Endothelial cell of umbilical vein (primary cell): ENCODE data around the gene CYP2A6. TPM values are rescaled to one million over a fixed set of nuclear protein-coding genes. Genes with fewer than 3 reads are reported as not detected.
A peak's percentile ranks its signal among the peaks of the same experiment; 100 is the strongest.

Experiments
- BruUV-seq: library from RNA; stranded (reverse); fragments of 400-500 nt; replicated peaks from 2 replicates; lab custom pipeline; 2021; lab: Mats Ljungman, UMichigan
- CTCF ChIA-PET: fragments of 300-600, 350-600 bp; sonication (Branson Sonifier 250); formaldehyde crosslinking; loops from one replicate; lab custom pipeline; 2021; ENCODE audit warnings: antibody characterized with exemption, inconsistent platforms; lab: Charles Lee
- POLR2A ChIA-PET: fragments of 300-600, 350-600 bp; sonication (Branson Sonifier 250); formaldehyde crosslinking; loops from one replicate; lab custom pipeline; 2021; ENCODE audit warnings: antibody characterized with exemption, inconsistent platforms; lab: Charles Lee
- DNase-seq: peaks from one replicate; pipeline ENCODE4 v3.0.0-alpha.2; 2011; ENCODE audit warnings: low read depth, low spot score
- FAIRE-seq: peaks from 2 replicates; lab custom pipeline; 2011; peaks lifted over from hg19 to GRCh38; lab: Jason Lieb, UNC
- H2AFZ ChIP-seq: 2 replicates; pipeline ENCODE4 v1.6.0; 2012; ENCODE audit warnings: low read depth, low read length, control low read depth, inconsistent platforms
- H3K27ac ChIP-seq: 2 replicates; pipeline ENCODE4 v1.5.1; 2011; ENCODE audit warnings: low read depth, mild to moderate bottlenecking, control low read depth, low read length, moderate library complexity; ENCODE audit not compliant: insufficient read depth
- H3K27me3 ChIP-seq, 2 experiments: 2 replicates each; pipeline versions ENCODE4 v1.6.0 to v1.6.1; 2011; ENCODE audit warnings: low read length in 2 of 2, mixed read lengths in 1 of 2; ENCODE audit not compliant: control insufficient read depth in 2 of 2, insufficient read depth in 2 of 2
- H3K36me3 ChIP-seq, 2 experiments: 2 replicates in 1 of 2; 3 replicates in 1 of 2; pipeline ENCODE4 v1.5.1; 2011; ENCODE audit warnings: low read length in 2 of 2, mild to moderate bottlenecking in 1 of 2, moderate library complexity in 1 of 2; ENCODE audit not compliant: control insufficient read depth in 2 of 2, insufficient read depth in 2 of 2; ENCODE audit errors: extremely low read depth in 1 of 2
- H3K4me1 ChIP-seq: 3 replicates; pipeline ENCODE4 v1.5.1; 2011; ENCODE audit warnings: mild to moderate bottlenecking, low read length; ENCODE audit not compliant: control insufficient read depth, insufficient read depth; ENCODE audit errors: extremely low read depth
- H3K4me2 ChIP-seq: 2 replicates; pipeline ENCODE4 v1.6.1; 2011; ENCODE audit warnings: low read length, control low read depth, mixed read lengths; ENCODE audit not compliant: insufficient read depth
- H3K4me3 ChIP-seq, 3 experiments: fragments of 200-600 bp in 1 of 3; sonication (generic), shearing (Covaris generic) in 1 of 3; replicated peaks in 1 of 3; 2 replicates each; pipeline ENCODE4 v1.5.1; 2011 to 2016; ENCODE audit warnings: control low read depth in 3 of 3, low read length in 3 of 3, mild to moderate bottlenecking in 2 of 3, inconsistent platforms in 1 of 3, low read depth in 1 of 3, moderate library complexity in 1 of 3; ENCODE audit not compliant: insufficient read depth in 1 of 3
- H3K79me2 ChIP-seq: 2 replicates; pipeline ENCODE4 v1.6.0; 2012; ENCODE audit warnings: low read length, inconsistent platforms; ENCODE audit not compliant: control insufficient read depth, insufficient read depth
- H3K9ac ChIP-seq: replicated peaks from 2 replicates; pipeline ENCODE3; 2011; ENCODE audit warnings: low read length, control low read depth; ENCODE audit not compliant: insufficient read depth; ENCODE audit errors: extremely low read depth
- H3K9me1 ChIP-seq: replicated peaks from 3 replicates; pipeline ENCODE4 v1.6.0; 2011; ENCODE audit warnings: mild to moderate bottlenecking, low read length; ENCODE audit not compliant: control insufficient read depth, insufficient read depth; ENCODE audit errors: extremely low read depth
- H3K9me3 ChIP-seq: replicated peaks from 2 replicates; pipeline ENCODE4 v1.5.1; 2012; ENCODE audit warnings: low read length, inconsistent platforms; ENCODE audit not compliant: control insufficient read depth, insufficient read depth
- H4K20me1 ChIP-seq: replicated peaks from 2 replicates; pipeline ENCODE3; 2011; ENCODE audit warnings: mild to moderate bottlenecking, low read length; ENCODE audit not compliant: control insufficient read depth, insufficient read depth; ENCODE audit errors: extremely low read depth
- EZH2 ChIP-seq: IDR thresholded peaks from 2 replicates; pipeline ENCODE4 v1.6.1; 2012; ENCODE audit warnings: borderline replicate concordance, low read depth, mild to moderate bottlenecking, moderate library complexity, low read length, inconsistent platforms; ENCODE audit not compliant: severe bottlenecking
- FOS ChIP-seq: IDR thresholded peaks from 2 replicates; pipeline ENCODE4 v1.6.1; 2011; ENCODE audit warnings: mild to moderate bottlenecking, low read length, moderate library complexity, borderline replicate concordance; ENCODE audit not compliant: insufficient read depth
- GATA2 ChIP-seq: IDR thresholded peaks from 2 replicates; pipeline ENCODE4 v1.7.0; 2011; ENCODE audit warnings: low read depth, mild to moderate bottlenecking, moderate library complexity, mixed read lengths, low read length; ENCODE audit not compliant: insufficient read length, insufficient read depth
- JUN ChIP-seq: IDR thresholded peaks from 2 replicates; pipeline ENCODE4 v1.6.1; 2011; ENCODE audit warnings: borderline replicate concordance, low read depth; ENCODE audit not compliant: insufficient read length, insufficient read depth
- MYC ChIP-seq: IDR thresholded peaks from one replicate; pipeline ENCODE4 v1.6.1; 2011; ENCODE audit warnings: mild to moderate bottlenecking, low read depth, low read length
- POLR2A ChIP-seq: IDR thresholded peaks from 2 replicates; pipeline ENCODE4 v1.6.1; 2012; ENCODE audit warnings: low read depth, mild to moderate bottlenecking, control low read depth, low read length
- POLR2AphosphoS5 ChIP-seq: IDR thresholded peaks from 2 replicates; pipeline ENCODE4 v1.6.1; 2012; ENCODE audit warnings: low read depth, mild to moderate bottlenecking, control low read depth, low read length, moderate library complexity; ENCODE audit not compliant: insufficient read depth
- dilution Hi-C: fragments of 300-500 bp; cut with MboI; formaldehyde crosslinking; loops from one replicate; pipeline ENCODE4 v1.15.0; 2019; ENCODE audit warnings: low sequenced_read_pairs; ENCODE audit not compliant: extremely low pct_ligation_motif_present
- intact Hi-C: fragments of 100-400 bp; cut with micrococcal nuclease; formaldehyde crosslinking; loops from one replicate; pipeline ENCODE4 v1.10.0; 2022
- polyA plus RNA-seq, 4 experiments: library from polyadenylated mRNA; depleted of rRNA in 3 of 4; stranded (reverse) in 3 of 4; unstranded in 1 of 4; fragments of >200 nt; gene quantifications; 2 replicates each; pipeline versions ENCODE4 v1.2.1 to v1.2.3, GENCODE V29; 2011 to 2012; ENCODE audit warnings: missing spikeins in 1 of 4
- total RNA-seq: library from RNA; stranded (reverse); gene quantifications from 2 replicates; pipeline ENCODE4 v1.2.3, GENCODE V29; 2021
- TF ChIP-seq, protein P1 (sequence below), 2 donors: IDR thresholded peaks; 1 replicate in 1 of 2; 2 replicates in 1 of 2; pipeline ENCODE4 v1.5.1; 2011; ENCODE audit warnings: low read length in 2 of 2, mild to moderate bottlenecking in 2 of 2, moderate library complexity in 2 of 2, control low read depth in 1 of 2, inconsistent platforms in 1 of 2, low read depth in 1 of 2; ENCODE audit not compliant: insufficient read depth in 1 of 2; ENCODE audit errors: extremely low read depth in 1 of 2
- TF ChIP-seq, protein P2 (sequence below): IDR thresholded peaks from 2 replicates; pipeline ENCODE4 v1.6.1; 2011; ENCODE audit not compliant: insufficient read depth, insufficient read length

Gene CYP2A6
- total and polyA plus RNA-seq, 2 donors (not counting 3 experiments of a cell fraction or from before 2014, with no cell fraction given): not detected

- Histone ChIP-seq H3K9me1 (no peaks in the 10 kb centered on the region), H3K27me3 (no peaks in the 10 kb centered on the region), H3K4me3 (peak overlapping the region in 2 of 3 experiments; percentile 1 to 32), H3K9ac (peak overlapping the region; percentile 6), H3K4me2 (peak overlapping the region; percentile 81), H2AFZ (no peak overlapping the region), H4K20me1 (no peaks in the 10 kb centered on the region), H3K79me2 (peaks cover 76% of the 10 kb centered on the region), H3K27ac (peak overlapping the region; percentile 16), H3K9me3 (no peaks in the 10 kb centered on the region), H3K4me1 (peaks cover 79% of the 10 kb centered on the region), H3K36me3 (peaks cover 0 to 28% of the 10 kb centered on the region in 2 experiments)
- intact Hi-C loops: loop anchor here (10.0 kb wide), 1 partner anchor 358 kb away; the partner anchor contains the start of gene SERTAD3
- DNase-seq (no peak), FAIRE-seq (peak; percentile 79)
- TF ChIP-seq JUN (no peak), FOS (no peak), GATA2 (no peak), MYC (no peak), EZH2 (no peak), POLR2A (no peak), POLR2AphosphoS5 (no peak)
- TF ChIP-seq, protein P1, sequence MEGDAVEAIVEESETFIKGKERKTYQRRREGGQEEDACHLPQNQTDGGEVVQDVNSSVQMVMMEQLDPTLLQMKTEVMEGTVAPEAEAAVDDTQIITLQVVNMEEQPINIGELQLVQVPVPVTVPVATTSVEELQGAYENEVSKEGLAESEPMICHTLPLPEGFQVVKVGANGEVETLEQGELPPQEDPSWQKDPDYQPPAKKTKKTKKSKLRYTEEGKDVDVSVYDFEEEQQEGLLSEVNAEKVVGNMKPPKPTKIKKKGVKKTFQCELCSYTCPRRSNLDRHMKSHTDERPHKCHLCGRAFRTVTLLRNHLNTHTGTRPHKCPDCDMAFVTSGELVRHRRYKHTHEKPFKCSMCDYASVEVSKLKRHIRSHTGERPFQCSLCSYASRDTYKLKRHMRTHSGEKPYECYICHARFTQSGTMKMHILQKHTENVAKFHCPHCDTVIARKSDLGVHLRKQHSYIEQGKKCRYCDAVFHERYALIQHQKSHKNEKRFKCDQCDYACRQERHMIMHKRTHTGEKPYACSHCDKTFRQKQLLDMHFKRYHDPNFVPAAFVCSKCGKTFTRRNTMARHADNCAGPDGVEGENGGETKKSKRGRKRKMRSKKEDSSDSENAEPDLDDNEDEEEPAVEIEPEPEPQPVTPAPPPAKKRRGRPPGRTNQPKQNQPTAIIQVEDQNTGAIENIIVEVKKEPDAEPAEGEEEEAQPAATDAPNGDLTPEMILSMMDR (IDR thresholded peaks at IDR 0.05; ENCODE audit: extremely low read depth in 1 of 2, insufficient read depth in 1 of 2, low read depth in 1 of 2, low read length in 2 of 2): no peak
- TF ChIP-seq, protein P2, sequence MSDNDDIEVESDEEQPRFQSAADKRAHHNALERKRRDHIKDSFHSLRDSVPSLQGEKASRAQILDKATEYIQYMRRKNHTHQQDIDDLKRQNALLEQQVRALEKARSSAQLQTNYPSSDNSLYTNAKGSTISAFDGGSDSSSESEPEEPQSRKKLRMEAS: no peak
- ChIA-PET CTCF (interaction anchor here (0.9 to 1.9 kb wide), 3 partner anchors 24 to 139 kb away, joined by 3 to 7 read pairs (median 4); partner anchors contain the start of gene RAB4B), POLR2A (interaction anchor here (0.5 to 4.5 kb wide), 2 partner anchors 9 to 24 kb away, joined by 5 to 23 read pairs; partner anchors contain the start of gene RAB4B)
- BruUV-seq: no TSS peak
- dilution Hi-C loops: no loop called here
These were observed 47.7 kb downstream of the CYP2A6 start for GRCh38 chr19:40802300-40803169.
